Renal pelvis (tissue), 4 donors: Measurements from ENCODE around the gene ATP1B1. TPM values are rescaled to one million over a fixed set of nuclear protein-coding genes. Genes with fewer than 3 reads are reported as not detected.
A peak's percentile ranks its signal among the peaks of the same experiment; 100 is the strongest.
"Not testable (repeated sequence)": the region's sequence is repeated elsewhere in the genome, so short reads cannot be mapped to it uniquely, and the experiment has no call there.

Experiments
- DNase-seq: peaks from one replicate; pipeline ENCODE4 v3.0.0-alpha.2; 2013
- polyA plus RNA-seq, 3 donors: library from polyadenylated mRNA; unstranded; fragments of 120-200 nt; gene quantifications; one replicate each; pipeline ENCODE4 v1.2.1, GENCODE V29; 2013; ENCODE audit not compliant: insufficient read length in 3 of 3

ATP1B1 gene
- polyA plus RNA-seq, 3 donors: 387 to 471 (median 390) TPM

DNA sequence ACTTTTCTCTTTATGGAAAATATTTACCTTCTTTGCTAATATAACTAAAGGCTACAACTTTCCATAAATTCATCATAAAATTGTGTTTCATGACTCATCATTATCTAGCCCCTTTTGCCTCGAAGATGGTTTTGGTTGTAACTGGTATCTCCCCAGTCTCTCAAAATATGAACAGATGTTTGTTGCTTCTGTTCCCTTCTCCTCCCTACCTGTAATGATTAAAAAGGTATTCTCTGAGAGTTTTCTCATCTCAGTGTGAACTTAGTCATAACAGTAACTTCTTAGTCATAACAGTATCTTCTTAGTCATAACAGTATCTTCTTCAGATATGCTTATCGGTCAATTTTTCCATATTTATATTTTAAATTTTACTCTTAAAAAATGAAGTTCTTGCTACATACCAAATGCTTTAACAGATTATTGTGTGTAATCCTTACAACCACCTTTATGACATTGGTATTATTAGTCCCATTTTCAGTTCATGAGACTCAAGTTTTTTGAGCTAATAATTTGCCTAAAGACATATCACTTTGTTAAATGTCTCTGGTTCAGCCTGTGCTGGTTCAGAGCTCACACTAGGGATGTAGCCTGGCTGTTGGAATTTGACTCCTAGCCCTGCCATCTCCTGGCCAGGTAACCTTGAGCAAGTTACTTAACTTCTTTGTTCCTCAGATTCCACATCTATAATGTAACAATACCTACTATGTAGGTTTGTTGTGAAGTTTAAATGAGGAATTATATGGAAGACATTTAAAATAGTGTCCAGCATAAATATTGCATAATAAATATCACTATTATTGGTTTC lies 32.6 kb downstream of the ATP1B1 start:
- DNase-seq: no peak

DNA sequence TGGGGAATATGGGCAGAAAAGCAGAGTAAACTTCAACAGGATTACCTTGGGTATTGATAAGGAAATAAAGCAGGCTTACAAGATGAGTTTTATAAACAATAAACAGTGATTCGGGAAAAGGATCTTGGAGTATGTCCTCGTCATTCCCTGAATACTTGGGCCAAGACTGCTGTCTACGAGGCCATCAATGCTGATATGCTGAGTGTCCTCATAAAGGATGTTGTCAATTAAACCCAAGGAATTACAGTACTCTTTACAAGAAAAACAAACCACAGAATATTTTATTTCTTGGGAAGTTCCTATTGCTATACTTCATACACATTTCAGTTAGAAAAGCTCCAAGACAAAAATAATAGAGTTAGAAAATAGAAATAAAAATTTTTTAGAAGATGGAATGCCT lies 34.9 kb downstream of the ATP1B1 start:
- DNase-seq: no peak

DNA sequence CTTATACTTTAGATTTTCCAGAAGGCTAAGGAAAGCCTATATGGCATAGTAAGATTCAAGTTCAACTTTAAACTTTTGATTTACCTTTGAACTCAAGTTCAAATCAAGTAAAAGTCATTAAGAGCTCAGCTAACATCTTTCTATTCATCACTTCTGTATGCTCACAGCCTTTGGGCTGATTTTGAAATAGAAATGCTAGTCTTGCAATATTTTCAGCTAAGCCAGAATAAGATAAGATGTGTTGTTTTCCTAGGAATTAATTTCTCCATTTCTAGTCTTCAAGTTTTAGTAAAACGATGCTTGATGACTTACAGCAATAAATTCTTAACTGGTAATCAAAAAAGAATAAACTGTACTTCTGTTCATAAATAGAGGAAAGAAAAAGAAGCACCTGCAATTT lies 35.6 kb downstream of the ATP1B1 start:
- DNase-seq: no peak

DNA sequence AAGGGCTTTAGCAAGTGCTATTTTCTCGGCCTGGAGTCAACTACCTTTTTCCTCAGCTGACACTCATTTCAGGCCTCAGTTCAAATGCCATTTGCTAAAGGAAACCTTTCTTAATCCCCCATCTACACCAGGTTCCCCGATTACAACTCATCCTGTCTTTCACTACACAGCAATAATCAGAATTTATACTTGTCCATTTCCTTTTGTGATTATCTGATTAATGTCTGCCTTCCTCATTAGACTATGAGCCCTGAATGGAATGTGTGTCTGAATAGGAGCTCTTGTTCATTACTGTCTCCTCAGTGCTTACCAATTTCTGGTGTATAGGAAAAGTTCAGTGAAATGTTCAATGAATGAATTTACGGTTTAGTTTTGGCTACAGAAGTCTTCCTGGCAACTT lies 36.9 kb downstream of the ATP1B1 start:
- DNase-seq: no peak

DNA sequence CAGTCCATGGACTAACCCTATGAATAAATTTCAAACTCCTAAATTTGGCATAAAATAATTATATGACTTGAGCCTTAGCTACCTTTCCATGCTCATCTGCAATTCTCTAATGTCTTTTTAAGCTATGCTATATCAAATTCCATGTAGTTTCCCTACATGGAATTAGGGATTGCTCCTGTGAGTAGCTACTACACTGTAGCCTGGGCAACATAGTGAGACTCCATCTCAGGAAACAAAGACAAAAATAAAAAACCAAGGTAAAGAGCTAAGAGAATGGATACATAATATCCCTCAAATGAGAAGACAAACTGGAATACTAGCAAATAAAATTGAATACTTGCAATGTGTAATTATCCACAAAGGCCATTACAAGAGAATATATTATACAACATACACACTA lies 37.5 kb downstream of the ATP1B1 start:
- no peak for DNase-seq

DNA sequence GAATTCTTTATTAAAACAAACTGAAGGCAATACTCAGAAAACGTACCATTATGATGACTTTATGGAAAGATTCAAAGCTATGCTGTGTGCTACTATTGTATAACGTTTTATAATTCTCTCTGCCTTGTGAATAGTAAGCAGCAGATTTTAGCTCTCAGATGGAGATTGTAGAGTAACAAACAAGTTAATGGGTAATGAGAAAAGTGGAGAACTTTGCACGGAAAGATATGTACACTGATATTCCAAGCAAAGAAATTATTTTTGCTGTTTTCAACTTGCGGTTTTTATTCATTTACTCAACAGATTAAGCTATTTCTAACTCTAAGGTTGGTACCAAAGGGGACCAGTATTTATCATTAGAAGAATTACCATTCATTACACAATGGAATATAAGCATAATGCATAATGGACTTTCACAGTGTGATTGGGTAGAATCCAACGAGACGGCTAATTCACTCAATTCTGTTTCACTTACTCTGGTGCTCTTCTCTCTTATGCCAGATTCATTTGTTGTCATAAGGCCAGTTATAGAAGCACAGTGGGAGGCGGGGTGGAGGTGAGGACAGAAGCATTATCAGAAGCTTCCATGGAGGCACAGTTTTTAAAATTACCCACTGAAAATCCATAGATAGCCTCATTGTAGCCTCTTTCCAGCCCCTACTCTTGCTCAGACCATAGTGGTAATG lies 38.6 kb downstream of the ATP1B1 start:
- DNase-seq: no peak

DNA sequence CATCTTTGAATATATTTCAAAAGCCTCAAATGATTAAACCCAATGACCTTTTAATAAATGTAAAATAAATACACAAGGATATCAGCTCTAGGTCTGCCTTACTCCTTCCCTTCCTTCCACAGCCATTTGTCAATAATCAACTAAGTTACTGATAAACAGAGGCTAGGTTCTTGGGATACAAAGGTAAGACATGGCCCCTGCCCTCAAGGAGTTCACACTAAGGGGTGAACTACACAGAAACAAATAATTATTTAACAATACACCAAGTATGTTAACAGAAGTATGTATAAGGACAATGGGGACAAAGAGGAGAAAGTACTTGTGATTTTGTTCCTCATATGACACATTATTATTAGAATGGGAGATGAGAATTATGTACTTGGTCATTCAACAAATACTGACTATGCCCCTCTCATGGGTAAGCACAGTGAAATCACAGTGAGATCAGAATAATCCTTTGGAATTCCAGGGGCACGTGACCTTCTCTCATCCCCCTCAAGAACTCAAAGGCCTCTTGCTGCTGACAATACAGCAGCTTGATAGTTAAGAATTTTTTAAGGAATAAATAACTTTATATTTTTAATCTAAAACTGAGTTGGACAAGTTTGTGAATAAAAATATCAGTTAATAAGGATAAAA lies 40.2 kb downstream of the ATP1B1 start:
- DNase-seq: peak; percentile 21

DNA sequence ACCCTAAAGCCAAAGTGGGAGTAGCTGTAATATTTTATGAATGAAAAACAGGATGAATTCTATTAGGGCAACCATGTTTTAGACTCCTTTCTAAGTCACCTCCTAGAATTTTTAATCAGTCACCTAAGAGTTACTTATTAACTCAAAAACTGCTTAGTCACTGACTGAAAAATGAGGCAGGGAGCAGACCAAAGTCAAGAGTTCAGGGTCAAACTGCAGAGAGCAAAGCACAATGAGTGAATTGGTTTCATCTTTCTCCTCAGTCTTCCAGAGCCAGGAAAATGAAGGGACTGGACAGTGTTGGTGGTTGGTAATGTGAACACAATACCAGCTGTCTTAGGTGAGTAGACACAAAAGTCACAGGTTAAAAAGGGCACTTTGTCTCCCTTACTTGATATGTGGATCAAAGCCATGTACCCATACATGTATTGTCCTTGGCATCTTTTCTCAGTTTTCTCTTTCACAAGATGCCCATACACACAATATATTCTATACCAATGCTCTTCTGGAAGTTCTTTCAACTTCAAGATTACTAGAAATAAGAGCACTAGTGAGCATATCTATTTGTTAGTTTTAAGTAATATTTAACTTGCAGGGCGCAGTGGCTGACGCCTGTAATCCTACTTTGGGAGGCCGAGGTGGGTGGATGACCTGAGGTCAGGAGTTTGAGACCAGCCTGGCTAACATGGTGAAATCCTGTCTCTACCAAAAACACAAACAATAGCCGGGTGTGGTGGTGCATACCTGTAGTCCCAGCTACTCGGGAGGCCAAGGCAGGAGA lies 42.2 kb downstream of the ATP1B1 start:
- DNase-seq: peak; percentile 53

DNA sequence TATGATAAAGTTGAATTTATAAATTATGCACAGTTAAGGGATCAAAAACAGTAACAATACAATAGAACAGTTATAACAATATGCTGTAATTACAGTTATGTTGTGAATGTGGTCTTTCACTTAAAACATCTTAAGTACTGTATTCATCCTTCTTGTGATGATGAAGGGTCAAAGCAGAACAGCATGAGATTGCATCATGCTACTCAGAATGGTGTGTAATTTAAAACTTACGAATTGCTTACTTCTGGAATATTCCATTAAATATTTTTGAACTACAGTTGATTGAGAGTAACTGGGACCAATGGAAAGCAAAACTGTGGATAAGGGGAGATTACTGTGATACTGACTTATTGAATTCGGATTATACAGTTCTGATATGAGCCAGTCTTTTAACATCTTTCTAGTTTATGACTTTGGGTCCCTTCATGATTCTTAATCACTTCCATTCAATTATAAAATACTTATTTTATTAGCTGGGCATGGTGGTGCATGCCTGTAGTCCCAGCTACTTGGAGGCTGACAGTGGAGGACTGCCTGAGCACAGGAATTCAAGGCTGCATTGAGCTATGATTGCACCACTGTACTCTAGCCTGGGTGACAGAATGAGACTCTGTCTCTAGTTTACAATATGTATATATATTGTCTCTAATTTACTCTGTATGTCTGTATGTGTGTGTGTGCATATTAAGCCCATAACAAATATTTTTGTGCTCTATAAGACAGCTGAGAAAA lies 43.2 kb downstream of the ATP1B1 start:
- no peak for DNase-seq

DNA sequence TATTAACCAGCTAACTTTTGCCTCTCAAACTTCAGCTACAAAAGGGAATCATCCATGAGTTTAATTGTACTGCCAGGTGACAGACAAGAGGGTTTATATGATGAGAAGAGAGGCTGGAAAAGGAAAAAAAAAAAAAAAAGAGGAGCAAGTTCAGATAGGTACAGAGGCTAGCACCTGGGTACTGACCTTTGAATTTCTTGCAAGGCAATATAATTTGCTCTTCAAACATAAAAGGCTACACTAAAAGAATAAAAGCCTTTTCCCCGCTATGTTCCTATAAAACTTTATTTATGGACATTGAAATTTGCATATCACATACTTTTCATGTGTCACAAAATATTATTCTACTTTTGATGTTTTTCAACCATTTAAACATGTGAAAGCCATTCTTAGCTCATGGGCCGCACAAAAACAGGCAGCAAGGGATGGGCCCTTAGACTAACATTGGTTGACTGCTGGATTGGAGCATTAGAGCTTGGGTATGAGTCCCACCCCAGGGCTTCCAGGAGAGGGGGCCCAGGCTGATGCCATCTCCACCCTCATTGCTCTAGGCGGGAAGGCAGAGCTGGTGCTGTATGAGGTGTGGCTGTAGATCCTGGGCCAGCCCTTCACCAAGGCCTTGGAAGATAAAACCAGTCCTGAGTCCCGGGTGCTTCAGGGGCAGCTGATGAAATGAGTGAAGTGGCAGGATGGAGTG lies 44.3 kb downstream of the ATP1B1 start:
- DNase-seq: no peak

DNA sequence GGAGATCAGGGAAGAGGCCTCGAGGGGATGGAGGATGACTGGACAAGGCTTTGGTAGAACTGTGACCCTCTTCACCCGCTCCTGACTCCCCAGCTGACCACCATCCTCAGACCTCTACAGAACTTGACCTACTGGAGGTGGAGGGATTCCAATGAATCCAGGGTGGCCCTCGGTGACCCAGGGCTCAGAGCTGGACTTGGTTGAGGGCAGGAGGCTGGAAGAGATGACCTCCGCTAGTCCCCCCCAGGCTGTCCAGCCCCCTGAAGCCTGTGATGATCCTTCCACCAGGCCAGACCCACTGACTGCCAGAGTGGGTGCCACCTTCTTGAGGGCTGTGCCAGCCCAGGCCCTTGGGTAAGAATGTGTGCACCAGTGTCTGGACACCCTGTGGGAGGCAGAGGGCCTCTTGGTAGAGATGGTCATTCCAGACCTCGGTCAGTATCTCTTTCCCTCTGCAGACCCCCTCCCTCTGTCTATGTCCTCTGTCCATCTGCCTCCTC lies 44.9 kb downstream of the ATP1B1 start:
- no peak for DNase-seq

DNA sequence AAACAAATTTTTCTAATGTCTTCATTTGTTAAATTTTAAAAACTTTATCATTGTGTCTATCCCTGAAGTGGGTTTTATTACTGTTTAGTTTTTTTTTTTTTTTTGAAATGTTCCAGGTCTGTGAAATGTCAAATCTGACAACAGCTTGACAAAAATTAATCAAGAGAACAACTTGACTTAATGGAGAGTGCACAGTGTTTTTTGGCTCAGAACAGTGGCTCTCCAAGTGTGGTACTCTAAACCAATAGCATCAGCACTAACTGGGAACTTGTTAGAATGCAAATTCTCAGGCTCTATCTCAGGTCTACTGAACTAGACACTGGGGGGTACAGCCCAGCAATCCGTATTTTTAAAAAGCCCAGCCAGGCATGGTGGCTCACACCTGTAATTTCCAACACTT lies 49.2 kb downstream of the ATP1B1 start:
- DNase-seq: no peak

DNA sequence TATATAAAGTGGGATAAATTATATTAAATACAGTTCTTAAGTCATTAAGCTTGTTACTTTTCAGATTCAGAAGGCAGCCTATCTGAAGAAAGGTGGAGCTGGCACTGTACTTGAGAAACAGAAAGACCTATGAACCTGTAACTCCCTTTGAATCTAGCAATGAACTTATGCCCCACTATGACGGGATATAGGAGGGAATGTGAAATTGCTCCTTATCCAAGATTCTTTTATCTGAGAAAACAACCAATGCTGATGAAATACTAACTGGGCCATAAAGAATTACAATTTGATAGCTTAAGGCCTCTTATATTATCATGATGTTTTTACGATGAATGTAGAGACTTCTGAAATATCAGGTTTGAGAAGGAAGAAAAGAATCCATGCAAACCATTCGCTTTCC lies 50.1 kb downstream of the ATP1B1 start:
- no peak for DNase-seq

DNA sequence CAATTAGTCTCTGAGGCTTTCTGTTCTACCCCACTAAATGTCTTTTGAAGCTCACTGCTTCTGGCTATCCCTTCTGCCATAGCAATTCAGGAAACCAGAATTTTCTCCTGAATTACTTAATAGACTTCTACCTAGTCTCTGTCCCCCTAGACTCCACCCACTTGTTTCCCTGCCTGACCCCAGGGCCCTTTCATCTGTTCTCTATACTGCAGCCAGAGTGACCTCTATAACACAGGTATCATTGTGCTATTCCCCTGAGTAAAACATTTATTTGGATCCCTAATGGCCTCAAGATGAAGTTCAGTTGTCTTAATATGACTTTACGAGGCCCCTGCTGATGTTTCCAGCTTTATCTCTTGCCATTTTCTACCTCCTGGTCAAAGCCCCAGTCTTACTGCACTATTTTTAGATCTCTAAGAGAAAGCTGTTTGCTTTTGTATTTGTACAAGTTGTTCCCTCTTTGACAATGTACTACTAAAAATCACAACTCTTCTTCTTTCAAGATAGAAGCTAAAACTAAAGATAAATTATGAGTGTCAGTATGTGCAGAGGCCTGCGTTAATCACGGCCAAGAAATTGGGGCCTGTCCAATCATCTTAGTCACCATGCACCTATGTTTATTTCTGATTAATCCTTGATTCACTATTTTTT lies 54.5 kb downstream of the ATP1B1 start:
- DNase-seq: no peak

DNA sequence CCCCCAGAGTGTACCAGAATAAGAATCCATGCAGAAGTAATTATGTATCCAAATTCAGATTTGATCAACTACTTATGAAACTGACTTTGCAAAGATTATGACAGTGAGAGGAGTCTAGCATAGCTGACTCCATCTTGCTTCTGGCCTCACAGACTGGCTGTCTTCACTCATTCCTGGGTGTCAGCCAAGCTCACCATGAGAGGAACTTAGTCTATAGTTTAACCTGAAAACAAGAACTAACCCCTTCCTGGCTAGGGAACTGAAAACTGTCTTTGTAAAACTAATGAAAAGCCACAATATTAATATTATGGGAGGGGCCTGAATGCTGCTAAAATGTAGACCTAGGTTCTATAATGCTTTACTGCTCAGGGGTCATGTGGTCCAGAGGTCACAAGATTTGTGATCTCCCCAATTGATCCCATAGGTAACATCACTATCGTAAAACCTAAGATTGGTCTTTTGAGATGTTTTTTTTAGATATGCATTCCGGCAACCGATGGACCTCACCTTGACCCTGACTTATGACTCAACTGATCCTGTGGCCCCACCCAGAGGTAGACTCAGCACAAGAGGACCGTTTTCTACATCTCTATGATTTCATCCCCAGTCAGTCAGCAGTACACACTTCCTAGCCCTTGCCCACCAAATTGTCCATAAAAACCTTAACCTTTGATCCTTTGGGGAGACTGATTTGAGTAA lies 55.2 kb downstream of the ATP1B1 start:
- DNase-seq: no peak

DNA sequence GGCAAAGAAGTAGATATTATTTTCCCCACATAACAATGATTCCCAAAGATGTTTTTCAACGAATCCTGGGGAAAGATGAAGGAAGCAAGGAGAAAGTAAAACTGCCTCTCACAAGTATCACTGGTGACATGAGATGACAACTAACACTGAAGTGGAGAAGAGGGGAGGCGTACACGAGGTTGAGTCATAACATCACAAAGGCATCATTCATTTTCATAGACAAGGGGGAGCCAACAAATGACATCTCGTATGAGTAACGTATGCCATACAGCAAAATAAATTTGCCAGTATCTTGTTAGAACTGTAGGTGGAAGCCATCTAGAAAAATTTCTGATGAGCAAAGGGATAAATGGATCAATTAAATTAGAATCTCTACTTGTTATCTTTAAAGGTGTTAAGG lies 56.6 kb downstream of the ATP1B1 start:
- no peak for DNase-seq

DNA sequence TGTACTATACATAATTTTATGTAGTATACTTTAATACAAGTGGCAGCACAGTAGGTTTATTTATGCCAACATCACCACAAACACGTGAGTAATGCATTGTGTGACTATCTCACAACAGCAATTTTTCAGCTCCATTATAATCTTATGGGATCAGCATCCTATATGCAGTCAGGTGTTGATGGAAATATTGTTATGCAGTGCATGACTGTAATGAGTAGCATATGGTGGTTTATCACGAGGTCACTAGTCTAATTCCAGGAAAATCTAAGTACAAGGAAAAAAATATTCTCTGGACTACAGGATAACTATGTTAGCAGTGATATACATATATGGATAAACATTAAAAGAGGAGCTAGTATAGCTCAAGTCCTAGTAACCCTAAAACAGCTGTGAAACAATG lies 69.0 kb downstream of the ATP1B1 start:
- DNase-seq: no peak

DNA sequence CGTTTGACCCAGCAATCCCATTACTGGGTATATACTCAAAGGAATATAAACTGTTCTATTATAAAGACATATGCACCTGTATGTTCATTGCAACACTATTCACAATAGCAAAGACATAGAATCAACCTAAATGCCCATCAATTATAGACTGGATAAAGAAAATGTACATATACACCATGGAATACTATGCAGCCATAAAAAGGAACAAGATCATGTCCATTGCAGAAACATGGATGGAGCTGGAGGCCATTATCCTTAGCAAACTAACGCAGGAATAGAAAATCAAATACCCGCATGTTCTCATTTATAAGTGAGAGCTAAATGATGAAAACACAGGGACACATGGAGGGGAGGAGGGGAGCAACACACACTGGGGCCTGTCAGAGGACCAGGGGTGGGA lies 72.9 kb downstream of the ATP1B1 start:
- not testable (repeated sequence) for DNase-seq

DNA sequence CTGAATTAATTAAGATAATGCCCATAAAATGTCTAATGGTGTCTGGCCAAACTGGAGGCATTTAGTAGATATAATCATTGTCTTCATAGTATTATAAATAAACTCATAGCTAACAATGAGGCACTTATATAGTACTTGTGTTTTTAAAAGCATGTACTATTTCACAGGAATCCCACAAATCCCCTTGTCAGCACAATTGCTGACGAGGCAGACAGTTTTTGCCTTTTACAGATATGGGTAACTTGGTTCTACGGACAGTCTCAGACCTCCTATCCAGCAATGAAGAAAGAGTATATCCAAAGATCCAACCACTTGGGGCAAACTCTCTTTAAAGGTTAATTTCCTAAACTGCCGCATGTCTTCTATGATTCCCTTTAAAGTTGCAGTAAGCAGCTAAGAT lies 73.7 kb downstream of the ATP1B1 start:
- DNase-seq: no peak
